SU-DHL-6 (cell line): ENCODE measurements around the gene POLR2I.

Experiments
- CTCF ChIP-seq: fragments of 200-600 bp; sonication (generic); IDR thresholded peaks from one replicate; pipeline ENCODE4 v1.5.1; 2017; ENCODE audit warnings: antibody characterized with exemption, mild to moderate bottlenecking, low read length, moderate library complexity; ENCODE audit not compliant: insufficient read depth, poor library complexity, severe bottlenecking
- EZH2phosphoT487 ChIP-seq: fragments of 200-600 bp; sonication (generic), shearing (Covaris generic); conservative IDR thresholded peaks from 2 replicates; pipeline ENCODE4 v1.6.1; 2018; ENCODE audit warnings: mild to moderate bottlenecking, antibody characterized with exemption, low read length, moderate library complexity, mixed read lengths

DNA sequence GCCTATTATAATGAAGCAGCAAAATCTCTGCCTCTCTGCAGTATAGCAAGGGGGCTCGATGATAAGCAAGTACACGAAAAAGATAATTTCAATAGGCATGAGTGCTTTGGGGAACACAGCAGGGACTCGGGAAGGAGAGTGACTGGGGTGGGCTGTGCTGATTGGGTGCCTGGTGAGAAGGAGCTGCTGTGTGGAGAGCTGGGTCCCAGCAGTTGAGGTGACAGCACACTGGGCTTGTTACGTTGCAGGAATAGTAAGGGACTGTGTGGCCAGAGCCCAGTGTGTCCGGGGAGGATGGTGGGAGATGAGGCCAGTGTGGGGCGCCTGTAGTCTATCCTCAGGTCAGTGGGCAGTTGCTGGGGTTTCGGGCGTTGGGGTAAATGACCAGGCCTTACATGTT, 42.6 kb downstream of the POLR2I start:
- TF ChIP-seq CTCF (no peak), EZH2phosphoT487 (no peak)
